KMS-11 (cell line): ENCODE measurements around the gene ITGA8.
"Not testable (repeated sequence)": the region's sequence is repeated elsewhere in the genome, so short reads cannot be mapped to it uniquely, and the experiment has no call there.

ENCODE experiments used
- H2AFZ ChIP-seq: fragments of 200-600 bp; sonication (generic); 2 replicates; pipeline ENCODE4 v1.6.1; 2016; ENCODE audit warnings: antibody characterized with exemption, mixed run types, low read depth
- H3K27ac ChIP-seq: fragments of 200-600 bp; sonication (generic); 2 replicates; pipeline ENCODE4 v1.6.1; 2016; ENCODE audit warnings: mild to moderate bottlenecking, mixed run types
- H3K27me3 ChIP-seq: fragments of 200-600 bp; sonication (generic); 2 replicates; pipeline ENCODE4 v1.6.1; 2017; ENCODE audit warnings: mild to moderate bottlenecking, low read depth, mixed run types, moderate library complexity; ENCODE audit not compliant: insufficient read depth
- H3K36me3 ChIP-seq: fragments of 200-600 bp; sonication (generic); 2 replicates; pipeline ENCODE4 v1.6.1; 2017; ENCODE audit warnings: mild to moderate bottlenecking, mixed run types; ENCODE audit not compliant: insufficient read depth
- H3K4me1 ChIP-seq: fragments of 200-600 bp; sonication (generic); 2 replicates; pipeline ENCODE4 v1.6.1; 2016; ENCODE audit warnings: mild to moderate bottlenecking, low read depth, mixed run types; ENCODE audit not compliant: poor library complexity, severe bottlenecking
- H3K4me2 ChIP-seq: fragments of 200-600 bp; sonication (generic); 2 replicates; pipeline ENCODE4 v1.7.0; 2016; ENCODE audit warnings: mild to moderate bottlenecking, mixed run types
- H3K4me3 ChIP-seq: fragments of 200-600 bp; sonication (generic); IDR thresholded peaks from 2 replicates; pipeline ENCODE4 v1.6.1; 2017; ENCODE audit warnings: low read depth, low read length, mixed read lengths; ENCODE audit not compliant: insufficient read depth
- H3K79me2 ChIP-seq: fragments of 200-600 bp; sonication (generic); 2 replicates; pipeline ENCODE4 v1.6.1; 2016; ENCODE audit warnings: low read depth, mixed run types; ENCODE audit not compliant: insufficient read depth
- H3K9ac ChIP-seq: fragments of 200-600 bp; sonication (generic); 2 replicates; pipeline ENCODE4 v1.6.1; 2016; ENCODE audit warnings: mild to moderate bottlenecking, mixed run types
- H4K20me1 ChIP-seq: fragments of 200-600 bp; sonication (generic); 2 replicates; pipeline ENCODE4 v1.6.1; 2016; ENCODE audit warnings: mild to moderate bottlenecking, mixed run types; ENCODE audit not compliant: insufficient read depth
- CTCF ChIP-seq: fragments of 200-600 bp; sonication (generic); conservative IDR thresholded peaks from 2 replicates; pipeline ENCODE4 v1.6.1; 2017; ENCODE audit warnings: low read depth, mild to moderate bottlenecking, antibody characterized with exemption, low read length, moderate library complexity, mixed read lengths

Gene ITGA8

GRCh38 chr10:15640536-15641085 is 79.1 kb downstream of the ITGA8 start:
- H4K20me1 ChIP-seq, result no peaks in the 10 kb centered on the region
- H3K79me2 ChIP-seq, result no peaks in the 10 kb centered on the region
- no peak overlapping the region for H2AFZ ChIP-seq
- TF ChIP-seq CTCF, result no peak
- no peaks in the 10 kb centered on the region for H3K36me3 ChIP-seq
- no peaks in the 10 kb centered on the region for H3K4me1 ChIP-seq
- no peaks in the 10 kb centered on the region for H3K27me3 ChIP-seq
- no peak overlapping the region for H3K9ac ChIP-seq
- no peak overlapping the region for H3K4me3 ChIP-seq
- no peak overlapping the region for H3K27ac ChIP-seq
- no peak overlapping the region for H3K4me2 ChIP-seq

GRCh38 chr10:15636446-15636845 is 83.3 kb downstream of the ITGA8 start:
- Histone ChIP-seq H3K36me3 (no peaks in the 10 kb centered on the region), H3K9ac (no peak overlapping the region), H3K4me1 (no peaks in the 10 kb centered on the region), H3K27me3 (no peaks in the 10 kb centered on the region), H2AFZ (no peak overlapping the region), H3K4me2 (no peak overlapping the region), H4K20me1 (no peaks in the 10 kb centered on the region), H3K27ac (no peak overlapping the region), H3K4me3 (no peak overlapping the region), H3K79me2 (no peaks in the 10 kb centered on the region)
- TF ChIP-seq CTCF, result no peak

- Histone ChIP-seq H3K36me3 (no peaks in the 10 kb centered on the region), H3K27ac (no peak overlapping the region), H3K4me2 (no peak overlapping the region), H3K9ac (no peak overlapping the region), H4K20me1 (no peaks in the 10 kb centered on the region), H3K4me3 (no peak overlapping the region), H3K4me1 (no peaks in the 10 kb centered on the region), H3K79me2 (no peaks in the 10 kb centered on the region), H2AFZ (no peak overlapping the region), H3K27me3 (no peaks in the 10 kb centered on the region)
- no peak for TF ChIP-seq CTCF
These were observed 87.1 kb downstream of the ITGA8 start for GRCh38 chr10:15632456-15633091.

GRCh38 chr10:15631205-15631604 is 88.5 kb downstream of the ITGA8 start:
- H3K4me2 ChIP-seq, H3K4me1 ChIP-seq, H2AFZ ChIP-seq, H3K9ac ChIP-seq, H3K36me3 ChIP-seq, H3K27me3 ChIP-seq, H3K27ac ChIP-seq, H4K20me1 ChIP-seq, H3K4me3 ChIP-seq, H3K79me2 ChIP-seq: not testable (repeated sequence)

- no peak overlapping the region for H3K9ac ChIP-seq
- no peak for TF ChIP-seq CTCF
- H4K20me1 ChIP-seq, result no peaks in the 10 kb centered on the region
- no peaks in the 10 kb centered on the region for H3K4me1 ChIP-seq
- H3K4me3 ChIP-seq, result no peak overlapping the region
- no peak overlapping the region for H3K4me2 ChIP-seq
- no peaks in the 10 kb centered on the region for H3K79me2 ChIP-seq
- H3K27ac ChIP-seq, result no peak overlapping the region
- no peaks in the 10 kb centered on the region for H3K36me3 ChIP-seq
- no peak overlapping the region for H2AFZ ChIP-seq
- H3K27me3 ChIP-seq, result no peaks in the 10 kb centered on the region
These were observed 89.4 kb downstream of the ITGA8 start for GRCh38 chr10:15630353-15630752.
